HG03565 (cell line): Measurements from ENCODE around the gene SERINC5.

ENCODE experiments used
- ATAC-seq: cut with Tn5 transposase; IDR thresholded peaks from one replicate; pipeline ENCODE4 v1.9.1; 2021; ENCODE audit warnings: mild to moderate bottlenecking, moderate library complexity; ENCODE audit not compliant: unreplicated experiment

SERINC5 gene

DNA sequence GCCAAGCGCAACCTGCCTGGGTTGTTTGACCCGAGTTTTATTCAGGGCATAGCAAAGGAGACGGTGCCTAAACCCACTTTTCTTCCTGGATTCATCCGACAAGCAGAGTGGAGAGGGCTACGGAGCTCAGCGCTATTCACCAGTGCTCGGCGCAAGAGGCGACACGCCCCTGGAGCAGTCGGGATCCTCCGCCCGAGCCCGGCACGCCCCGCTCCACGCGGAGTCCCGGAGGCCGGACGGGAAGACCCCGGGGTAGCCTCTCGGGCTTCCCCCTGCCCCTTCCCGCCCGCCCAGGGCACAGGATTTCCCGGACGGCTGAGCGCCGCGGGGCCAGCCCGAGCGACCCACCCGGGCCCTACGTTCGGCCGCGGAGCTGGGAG, 427 bp downstream of the SERINC5 start:
- ATAC-seq, result peak; percentile 20

DNA sequence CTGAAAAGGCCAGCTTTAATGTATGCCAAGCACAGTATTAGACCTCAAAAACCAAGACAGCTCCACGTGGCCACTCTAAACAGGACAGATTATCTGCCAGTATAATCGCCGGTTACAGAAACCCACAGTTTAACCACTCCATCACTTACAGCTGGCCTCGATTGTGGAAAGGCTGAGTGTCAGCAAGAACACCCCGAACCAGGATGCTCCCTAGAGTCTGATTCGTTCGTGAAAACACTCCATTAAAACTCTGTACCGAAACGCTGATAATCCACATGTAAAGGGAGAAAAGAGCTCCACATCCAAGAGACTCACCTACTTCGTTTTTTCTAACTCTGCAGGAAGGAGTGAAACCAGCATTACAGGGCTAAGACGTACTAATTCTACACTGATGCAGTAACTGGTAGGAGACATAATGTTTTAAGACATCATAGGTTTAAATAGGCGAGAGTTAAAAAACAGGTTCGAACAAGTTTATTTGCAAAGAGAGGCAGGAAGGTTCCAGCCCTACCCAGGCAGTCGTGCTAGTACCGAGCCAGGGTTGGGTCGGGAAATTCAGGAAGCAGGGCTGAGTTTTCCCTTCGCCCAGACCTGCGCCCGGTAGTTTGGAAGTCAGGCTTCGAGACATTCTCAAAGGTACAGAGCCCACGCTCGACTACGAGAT, 949 bp downstream of the SERINC5 start:
- ATAC-seq, result no peak

DNA sequence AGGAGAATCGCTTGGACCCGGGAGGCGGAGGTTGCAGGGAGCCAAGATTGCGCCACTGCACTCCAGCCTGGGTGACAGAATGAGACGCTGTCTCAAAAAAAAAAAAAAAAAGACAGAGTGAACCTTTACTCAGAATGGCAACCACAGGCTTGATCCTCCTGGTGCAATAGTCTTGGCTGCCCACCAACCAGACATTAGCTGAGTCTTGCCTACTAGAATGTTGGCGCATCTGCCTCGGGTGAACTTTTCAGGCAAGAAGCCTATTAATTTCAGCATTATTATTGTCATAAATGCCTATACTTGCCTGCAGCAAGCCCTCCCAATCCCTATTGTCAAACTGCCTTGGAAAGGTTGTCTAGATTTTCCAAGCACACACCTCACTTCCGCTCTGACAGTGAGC, 4.2 kb downstream of the SERINC5 start:
- ATAC-seq, result no peak

DNA sequence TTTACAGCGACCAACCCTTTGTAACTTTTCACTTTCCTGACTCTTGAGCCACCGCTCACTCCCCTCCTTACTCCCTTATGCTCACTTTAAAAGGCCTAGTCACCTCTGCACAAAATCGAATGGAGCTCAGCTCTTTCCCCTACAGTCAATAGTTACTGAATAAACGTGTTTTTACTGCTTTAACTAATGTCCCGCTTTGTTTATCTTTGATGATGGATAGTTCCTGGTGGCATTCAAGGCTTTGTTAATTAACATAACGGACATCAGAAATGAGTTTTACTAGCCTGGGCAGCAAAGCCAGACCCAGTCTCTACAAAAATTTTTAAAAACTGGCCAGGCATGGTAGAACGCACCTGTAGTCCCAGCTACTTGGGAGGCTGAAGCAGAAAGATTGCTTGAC, 5.0 kb downstream of the SERINC5 start:
- ATAC-seq, result no peak

DNA sequence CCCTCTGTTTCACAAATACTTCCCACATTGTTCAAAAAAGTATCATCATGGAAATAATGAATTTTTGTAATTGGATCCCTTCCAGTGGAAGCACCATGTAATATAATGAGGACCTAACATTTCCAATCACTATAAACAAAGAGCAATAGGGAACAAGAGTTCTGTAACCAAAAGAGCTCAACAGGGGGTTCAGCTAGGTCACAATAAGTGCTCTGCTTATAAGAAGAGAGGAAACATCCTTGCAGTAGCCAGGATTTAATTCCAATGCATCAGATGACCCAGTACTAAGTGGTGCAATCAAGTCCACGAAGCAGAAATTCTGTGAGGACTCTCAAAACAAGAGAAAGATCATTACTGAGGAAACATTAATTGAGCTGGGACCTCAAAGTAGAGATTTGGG, 5.9 kb downstream of the SERINC5 start:
- no peak for ATAC-seq

DNA sequence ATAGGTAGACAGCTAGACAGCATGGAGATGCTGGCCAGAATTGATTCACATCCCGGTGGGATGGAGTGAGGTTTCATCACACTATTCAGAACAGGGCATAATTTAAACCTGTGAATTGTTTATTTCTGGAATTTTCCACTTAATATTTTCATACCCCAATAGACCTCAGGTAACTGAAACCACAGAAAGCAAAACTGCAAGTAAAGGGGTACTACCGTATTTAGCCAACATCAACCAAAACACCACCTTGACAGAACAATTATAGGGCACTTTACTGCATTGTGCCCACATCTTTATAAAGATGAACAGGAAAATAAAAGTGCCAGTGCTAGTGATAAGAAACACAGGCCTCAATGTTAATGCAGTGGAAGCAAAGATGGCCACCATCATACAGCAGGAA, 7.5 kb downstream of the SERINC5 start:
- ATAC-seq, result no peak

DNA sequence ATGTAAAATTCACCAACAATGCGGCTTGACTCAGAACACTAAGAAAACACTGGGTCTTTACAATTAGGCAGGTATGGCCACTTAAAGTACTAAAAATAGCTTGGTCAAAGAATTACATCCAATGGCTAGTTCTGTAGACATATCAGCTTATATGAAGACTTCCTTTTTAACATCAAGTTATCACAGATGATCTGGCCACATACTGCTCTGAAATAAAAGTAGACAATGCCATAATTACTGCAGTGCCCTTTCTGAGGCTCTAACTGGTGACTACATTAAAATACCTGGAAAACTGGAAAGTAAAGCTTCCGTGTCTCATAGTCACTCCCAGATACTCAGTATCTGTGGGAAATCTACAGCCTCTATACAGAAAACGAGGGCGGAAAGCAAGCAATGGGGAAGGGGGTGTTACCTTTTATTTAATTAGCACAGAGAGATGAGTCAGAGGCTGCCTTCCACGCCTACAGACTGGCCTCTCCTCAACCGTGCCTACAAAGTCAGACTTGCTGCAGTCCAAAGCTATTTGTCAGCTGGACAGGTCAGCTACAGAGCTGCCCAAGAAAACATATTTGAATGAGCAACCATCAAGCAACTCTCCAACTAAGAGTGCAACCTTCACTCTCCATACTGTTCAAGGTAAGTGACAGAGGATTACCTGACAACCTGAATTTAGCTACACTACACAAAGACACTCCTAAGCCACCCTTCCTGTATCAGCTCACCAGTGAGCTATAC, 8.7 kb downstream of the SERINC5 start:
- peak; percentile 70 for ATAC-seq

DNA sequence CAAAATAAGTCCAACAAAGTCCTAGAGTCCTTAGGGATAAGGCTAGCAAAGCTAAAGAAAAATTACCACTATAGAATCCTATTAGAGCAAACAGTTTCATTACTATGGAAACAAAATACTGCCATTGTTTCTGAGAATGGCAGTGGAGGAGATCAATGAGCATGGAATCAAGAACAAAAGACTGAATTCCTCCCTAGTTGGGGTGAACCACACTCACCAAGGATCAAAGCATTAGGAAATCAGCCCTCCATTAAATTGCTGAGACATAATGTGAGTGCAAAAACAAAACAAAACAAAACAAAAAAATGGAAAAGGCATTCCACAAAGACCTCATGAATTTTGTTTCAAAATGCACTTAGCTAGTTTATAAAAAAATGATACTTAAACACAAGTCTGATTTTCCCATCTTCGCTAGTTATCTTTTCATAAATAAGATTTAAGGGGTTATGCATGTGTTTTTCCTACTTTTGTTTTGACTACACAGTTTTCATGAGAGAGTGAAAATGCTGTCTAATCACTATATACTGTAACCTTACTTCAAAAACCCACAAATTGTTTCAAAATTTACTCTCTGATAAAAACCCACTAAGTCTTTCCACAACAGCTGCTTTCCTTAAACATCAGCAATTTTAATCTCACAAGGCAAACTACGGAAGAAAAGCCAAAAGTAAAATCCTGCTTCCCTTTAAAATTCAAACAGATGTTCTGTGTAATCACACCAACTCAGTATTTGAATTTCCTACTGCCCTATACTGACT, 9.7 kb downstream of the SERINC5 start:
- no peak for ATAC-seq

DNA sequence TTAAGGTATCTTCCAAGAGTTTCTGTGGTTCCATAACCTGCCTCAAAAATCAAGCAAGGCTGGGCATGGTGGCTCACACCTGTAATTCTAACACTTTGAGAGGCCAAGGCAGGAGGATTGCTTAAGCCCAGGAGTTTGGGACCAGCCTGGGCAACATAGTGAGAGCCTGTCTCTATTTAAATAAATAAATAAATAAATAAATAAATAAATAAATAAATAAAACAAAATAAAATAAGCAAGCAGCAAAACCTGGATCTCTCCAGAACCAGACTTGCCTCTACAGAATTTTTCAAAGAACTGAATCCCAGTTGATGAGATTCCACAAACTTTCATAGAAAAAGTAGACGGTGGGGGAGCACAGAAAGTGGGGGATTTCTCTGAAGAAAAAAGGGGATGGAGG, 12.3 kb downstream of the SERINC5 start:
- no peak for ATAC-seq

DNA sequence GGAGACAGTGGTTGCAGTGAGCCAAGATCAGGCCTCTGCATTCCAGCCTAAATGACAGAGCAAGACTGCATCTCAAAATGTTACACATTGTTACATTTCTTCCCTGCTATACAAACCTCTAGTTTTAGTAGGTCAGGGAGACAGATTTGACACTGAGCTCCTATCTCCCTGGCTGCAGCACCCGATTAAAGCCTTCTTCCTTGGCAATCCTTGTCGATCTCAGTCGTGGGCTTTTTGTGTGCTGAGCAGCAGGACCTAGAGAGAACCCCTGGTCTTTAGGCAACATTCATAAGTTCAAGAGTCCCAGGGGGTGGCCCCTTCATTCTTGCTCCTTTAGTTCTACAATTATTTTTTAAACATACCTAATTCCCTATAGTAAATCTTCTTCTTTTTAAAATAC, 13.0 kb downstream of the SERINC5 start:
- no peak for ATAC-seq

DNA sequence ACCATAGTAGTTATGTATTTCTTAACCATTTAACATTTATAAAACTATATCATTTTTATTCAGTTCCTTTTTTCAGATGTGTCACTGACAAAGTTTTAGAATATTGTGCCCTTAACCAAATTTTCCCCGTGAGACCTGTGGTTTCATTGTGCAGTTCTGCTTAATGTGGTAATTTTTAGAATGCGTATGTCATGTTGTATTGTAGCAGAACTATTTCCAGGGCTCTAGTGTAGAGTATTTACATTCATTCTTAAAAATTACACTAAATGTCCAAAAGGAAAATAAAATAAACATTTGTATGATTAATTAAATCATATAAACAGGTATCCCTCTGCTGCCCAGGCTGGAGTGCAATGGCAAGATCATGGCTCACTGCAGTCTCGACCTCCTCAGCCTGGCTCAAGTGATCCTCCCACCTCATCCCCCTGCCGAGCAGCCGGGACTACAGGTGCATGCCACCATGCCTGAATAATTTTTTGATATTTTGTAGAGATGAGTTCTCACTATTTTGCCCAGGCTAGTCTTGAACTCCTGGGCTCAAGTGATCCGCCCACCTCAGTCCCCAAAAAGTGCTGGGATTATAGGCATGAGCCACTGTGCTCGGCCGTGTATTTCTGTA, 15.4 kb downstream of the SERINC5 start:
- no peak for ATAC-seq

DNA sequence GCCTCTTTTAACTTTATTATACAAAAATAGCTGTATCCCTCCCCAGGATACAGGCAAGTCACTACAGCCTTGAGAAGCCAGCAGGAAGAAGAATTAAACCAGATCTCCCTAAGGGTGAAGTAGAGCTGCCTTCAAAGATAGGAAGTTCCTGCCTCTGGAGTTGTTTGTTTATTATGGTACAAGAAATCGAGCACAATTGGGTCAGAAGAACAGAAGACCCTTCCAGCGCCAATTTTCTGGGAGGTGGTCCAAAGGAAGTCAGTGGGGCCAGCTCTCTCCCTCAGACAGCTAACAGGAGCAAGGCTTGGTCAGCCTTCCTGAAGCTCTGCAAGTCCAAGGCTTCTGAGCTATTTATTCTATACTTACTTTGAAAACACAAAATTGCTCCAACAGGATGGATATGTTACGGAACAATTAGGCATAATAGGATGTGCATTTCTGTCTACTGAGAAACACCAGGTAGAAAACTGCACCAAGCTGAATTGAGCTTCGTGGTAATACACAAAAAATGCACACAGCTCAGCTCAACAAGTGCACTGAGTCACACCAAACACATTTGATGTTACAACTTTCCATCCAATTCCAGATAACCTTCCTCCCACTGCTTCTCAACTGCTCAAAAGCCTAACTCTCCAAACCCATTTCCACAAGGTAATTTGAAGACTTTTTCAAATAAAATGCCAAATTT, 16.0 kb downstream of the SERINC5 start:
- ATAC-seq, result no peak

DNA sequence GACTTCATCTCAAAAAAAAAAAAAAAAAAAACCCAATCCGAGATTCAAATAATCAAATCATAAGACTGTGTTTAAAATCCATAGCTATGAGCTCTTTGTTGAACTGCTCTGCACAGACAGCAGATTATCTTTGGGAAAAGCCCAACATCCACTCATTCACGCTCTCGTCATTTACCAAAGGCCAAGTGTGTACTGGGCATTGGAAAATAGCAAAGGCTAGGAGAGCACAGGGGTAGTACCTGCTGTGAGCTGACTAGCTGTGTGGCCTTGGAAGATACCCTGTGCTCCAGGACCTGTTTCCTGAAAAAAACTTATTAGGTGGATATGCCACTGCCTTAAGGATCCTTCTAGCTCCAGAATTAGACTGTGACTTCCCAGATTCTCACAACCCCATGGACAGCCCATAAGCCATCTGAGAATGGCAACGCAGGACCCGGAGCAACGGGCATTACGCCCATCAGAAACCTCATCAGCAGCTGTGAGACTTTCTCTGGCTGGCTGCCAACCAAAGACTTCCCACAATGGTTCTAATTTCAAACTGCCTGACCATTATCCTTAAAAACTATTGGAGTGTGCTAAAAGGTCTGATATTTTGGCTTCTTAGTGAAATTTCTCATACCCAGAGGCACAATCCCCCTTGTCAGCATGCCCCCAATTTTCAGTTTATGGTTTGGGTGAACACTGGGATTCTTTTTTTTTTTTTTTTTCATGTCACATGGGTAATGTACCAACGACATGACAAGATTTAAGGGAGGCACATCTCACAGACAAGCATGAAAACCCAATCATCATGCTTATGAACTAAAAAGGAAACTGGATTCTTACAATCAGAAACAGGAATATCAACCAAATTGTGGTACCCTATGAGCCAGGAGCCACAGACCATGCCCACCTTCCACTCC, 16.8 kb downstream of the SERINC5 start:
- no peak for ATAC-seq

DNA sequence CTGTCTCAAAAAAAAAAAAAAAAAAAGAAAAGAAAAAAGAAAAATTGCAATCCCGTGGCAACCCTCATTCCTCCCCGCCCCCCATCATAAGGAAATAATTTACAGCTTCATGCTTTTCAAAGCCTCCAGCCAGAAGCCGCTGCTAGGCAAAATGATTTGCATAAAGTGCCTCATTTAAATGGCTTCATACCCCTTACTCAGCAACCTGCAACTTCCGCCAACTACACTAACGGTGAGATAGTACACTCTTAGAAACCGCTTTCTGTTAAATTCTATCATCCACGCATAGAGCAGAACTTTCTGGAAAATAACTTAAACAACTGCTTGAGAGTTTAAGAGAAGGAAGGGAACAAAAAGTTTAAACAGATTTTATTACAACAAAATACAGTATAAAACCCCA, 17.8 kb downstream of the SERINC5 start:
- no peak for ATAC-seq

DNA sequence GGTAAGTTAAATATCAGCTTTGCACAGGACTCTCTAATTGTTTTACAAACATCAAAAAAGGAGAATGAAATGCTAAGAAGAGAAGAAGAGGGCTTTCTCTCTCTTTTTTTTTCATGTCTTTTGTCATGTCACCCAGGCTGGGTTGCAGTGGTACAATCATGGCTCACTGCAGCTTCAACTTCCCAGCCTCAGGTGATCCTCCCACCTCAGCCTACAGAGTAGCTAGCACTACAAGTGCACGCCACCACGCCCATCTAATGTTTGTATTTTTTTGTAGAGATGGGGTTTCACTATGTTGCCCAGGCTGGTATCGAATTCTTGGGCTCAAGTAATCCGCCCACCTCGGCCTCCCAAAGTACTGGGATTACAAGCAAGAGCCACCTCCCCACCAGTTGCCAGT, 18.6 kb downstream of the SERINC5 start:
- no peak for ATAC-seq

DNA sequence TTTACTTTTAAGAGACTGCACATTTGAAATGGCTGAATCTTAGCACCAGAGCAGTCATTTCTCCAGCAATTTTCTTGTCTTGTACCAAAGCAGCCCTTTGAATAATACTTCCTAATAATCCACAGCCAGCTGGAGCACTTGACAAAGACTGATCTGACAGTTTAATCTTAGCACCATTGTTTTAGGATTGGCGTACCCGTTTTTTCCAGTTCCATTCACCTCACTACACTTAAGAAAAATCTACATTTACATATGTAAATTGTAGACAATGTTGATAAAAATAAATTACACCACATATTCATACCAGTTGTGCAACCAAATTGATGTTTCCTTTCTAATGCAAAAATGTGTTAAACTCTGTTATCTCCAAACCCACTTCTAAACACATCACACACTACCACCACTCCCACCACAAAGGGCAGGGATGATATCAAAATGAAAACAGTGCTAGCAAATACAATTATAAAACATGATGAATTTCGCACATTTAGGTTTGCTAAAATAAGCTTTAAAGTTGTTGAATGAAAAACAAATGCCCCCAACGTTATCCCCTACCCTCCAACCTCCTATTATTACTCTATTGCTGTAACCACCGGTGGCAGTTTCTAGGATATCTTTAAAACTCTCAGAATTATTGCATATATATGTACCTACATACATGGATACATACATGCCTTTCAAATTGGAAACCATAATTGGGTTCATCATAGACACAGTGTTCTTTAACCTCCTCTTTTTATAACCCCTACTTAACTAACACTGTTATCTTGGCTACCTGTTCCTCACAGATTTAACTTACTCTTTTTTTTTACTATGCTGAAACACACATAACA, 21.5 kb downstream of the SERINC5 start:
- no peak for ATAC-seq

DNA sequence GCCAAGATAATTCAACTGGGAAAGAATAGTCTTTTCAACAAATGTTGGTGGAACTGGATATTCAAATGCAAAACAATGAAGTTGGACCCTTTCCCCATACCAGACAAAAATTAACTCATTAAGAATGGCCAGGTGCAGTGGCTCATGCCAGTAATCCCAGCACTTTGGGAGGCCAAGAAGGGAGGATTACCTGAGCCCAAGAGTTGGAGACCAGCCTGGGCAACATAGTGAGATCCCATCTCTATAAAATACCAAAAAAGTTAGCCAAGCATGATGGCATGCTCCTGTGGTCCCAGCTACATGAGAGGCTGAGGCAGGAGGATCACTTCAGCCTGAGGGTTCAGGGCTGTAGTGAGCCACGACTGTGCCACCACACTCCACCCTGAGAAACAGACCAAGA, 24.2 kb downstream of the SERINC5 start:
- ATAC-seq, result no peak

DNA sequence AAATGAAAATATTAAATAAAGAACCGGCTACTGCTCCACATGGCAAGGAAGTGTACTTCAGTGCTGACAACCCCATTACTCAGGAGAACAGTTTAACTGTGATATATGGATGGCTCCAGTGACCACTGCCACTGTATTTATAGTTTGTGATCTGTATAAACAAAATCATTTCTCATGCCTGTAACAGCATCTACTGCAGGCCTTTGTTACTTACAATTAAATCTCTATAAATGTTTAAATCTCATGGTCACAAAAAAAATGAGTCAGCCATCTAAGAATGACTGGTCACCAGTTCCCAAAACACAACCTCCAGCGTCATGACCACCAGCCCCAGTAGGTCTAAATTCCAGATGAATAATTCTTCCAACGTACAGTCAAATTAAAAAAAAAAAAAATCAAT, 24.6 kb downstream of the SERINC5 start:
- no peak for ATAC-seq
